Measurements from ENCODE around the gene GPX5. TPM values are rescaled to one million over a fixed set of nuclear protein-coding genes. Genes with fewer than 3 reads are reported as not detected.

GPX5 gene
- total RNA-seq, 1 donor from 2014 or later = not detected

DNA sequence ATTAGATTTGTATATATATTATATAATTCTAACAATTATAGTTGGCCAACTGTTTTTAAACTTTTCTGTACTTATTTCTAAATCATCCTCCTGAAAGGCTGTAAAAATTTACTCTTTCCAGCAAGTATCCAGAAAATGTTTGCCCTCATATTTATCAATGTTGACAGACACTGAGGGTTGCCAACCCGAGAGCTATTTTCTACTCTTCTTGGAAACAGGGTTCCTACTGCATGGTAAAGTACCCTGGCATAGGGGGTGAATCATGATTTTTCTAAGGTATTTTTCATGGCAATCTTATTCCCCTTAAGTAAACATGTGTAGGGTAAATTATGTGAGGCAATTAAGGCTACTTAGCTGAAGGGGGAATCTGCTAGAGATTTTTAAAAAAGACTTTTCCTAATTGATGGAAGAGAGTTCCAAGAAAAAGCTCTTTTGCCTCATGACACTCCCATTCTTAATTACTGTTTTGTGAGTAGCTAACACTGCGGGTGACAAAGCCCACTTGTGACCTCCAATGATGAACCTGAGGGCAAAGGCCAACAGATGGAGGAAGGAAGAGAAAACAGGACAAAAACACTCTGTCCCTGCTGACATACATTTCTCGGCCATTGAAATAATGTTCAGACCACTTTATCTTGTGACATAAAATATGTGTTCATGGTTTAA is 37.9 kb downstream of the GPX5 start:
- TF ChIP-seq, protein P1, sequence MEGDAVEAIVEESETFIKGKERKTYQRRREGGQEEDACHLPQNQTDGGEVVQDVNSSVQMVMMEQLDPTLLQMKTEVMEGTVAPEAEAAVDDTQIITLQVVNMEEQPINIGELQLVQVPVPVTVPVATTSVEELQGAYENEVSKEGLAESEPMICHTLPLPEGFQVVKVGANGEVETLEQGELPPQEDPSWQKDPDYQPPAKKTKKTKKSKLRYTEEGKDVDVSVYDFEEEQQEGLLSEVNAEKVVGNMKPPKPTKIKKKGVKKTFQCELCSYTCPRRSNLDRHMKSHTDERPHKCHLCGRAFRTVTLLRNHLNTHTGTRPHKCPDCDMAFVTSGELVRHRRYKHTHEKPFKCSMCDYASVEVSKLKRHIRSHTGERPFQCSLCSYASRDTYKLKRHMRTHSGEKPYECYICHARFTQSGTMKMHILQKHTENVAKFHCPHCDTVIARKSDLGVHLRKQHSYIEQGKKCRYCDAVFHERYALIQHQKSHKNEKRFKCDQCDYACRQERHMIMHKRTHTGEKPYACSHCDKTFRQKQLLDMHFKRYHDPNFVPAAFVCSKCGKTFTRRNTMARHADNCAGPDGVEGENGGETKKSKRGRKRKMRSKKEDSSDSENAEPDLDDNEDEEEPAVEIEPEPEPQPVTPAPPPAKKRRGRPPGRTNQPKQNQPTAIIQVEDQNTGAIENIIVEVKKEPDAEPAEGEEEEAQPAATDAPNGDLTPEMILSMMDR (IDR thresholded peaks at IDR 0.05; ENCODE audit: insufficient read depth, low read length, poor library complexity, severe bottlenecking) = no peak
- no peak for DNase-seq (ENCODE audit: low read depth)
- no peaks in the 10 kb centered on the region for H3K36me3 ChIP-seq (ENCODE audit: control insufficient read depth, insufficient read depth, low read length)
- no peak overlapping the region for H3K4me3 ChIP-seq (ENCODE audit: low read depth, low read length)
- H3K27me3 ChIP-seq (ENCODE audit: control insufficient read depth, insufficient read depth, low read length) = no peaks in the 10 kb centered on the region

DNA sequence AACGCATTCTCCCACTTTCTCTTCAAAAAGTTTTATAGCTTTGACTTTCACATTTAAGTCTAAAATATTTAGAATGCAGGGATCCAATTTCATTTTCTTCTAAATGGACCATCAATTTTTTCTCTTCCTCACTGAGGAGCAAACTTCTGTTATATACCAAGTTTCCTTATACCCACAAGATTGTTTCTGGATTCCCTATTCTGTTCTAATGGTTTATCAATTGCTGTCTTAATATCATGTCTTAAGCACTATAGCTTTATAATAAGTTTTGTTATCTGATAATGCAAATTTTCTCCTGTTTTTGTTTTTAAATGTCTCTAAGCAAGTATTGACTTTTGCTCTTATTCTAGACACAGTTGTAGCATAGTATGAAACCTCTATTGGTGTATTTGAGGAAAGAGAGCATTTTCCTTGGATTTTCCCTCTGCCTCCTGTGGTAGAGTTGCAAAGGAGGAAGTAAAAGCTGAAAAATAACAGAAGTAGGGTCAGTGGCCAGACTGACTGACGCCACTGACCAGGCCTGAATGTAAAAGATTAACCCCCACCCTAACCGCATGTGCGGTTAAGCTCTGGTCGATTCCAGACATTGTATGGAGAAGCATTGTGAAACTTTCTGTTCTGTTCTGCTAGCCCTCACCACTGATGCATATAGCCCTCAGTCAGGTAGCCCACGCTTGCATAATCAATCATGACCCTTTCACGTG is 40.3 kb downstream of the GPX5 start:
- no peak for DNase-seq (ENCODE audit: low read depth)
- Histone ChIP-seq H3K27me3 (ENCODE audit: control insufficient read depth, insufficient read depth, low read length) (no peaks in the 10 kb centered on the region), H3K36me3 (ENCODE audit: control insufficient read depth, insufficient read depth, low read length) (no peaks in the 10 kb centered on the region), H3K4me3 (ENCODE audit: low read depth, low read length) (no peak overlapping the region)
- TF ChIP-seq, protein P1 (IDR thresholded peaks at IDR 0.05; ENCODE audit: insufficient read depth, low read length, poor library complexity, severe bottlenecking) = no peak

DNA sequence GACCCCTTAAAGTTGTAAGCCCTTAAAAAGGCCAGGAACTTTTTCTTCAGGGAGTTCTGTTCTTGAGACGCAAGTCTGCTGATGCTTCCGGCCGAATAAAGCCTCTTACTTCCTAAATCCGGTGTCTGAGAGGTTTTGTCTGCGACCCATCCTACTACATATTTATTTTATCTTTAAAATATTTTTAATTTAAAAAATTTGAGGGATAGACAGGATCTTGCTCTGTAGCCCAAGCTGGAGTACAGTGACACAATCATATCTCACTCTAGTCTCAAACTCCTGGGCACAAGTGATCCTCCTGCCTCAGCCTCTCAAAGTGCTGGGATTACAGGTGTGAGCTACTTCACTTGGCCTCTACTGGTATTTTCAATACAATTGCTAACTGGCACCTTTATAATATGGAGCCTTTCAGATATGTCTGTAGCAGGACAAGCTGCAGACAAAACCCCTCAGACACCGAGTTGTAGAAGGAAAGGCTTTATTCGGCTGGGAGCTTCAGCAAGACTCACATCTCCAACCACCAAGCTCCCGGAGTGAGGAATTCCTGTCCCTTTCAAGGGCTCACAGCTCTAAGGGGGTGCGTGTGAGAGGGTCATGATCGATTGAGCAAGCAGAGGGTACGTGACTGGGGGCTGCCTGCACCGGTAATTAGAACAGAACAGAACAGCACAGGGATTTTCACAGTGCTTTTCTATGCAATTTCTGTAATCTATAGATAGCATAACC is 41.0 kb downstream of the GPX5 start:
- no peaks in the 10 kb centered on the region for H3K27me3 ChIP-seq (ENCODE audit: control insufficient read depth, insufficient read depth, low read length)
- H3K36me3 ChIP-seq (ENCODE audit: control insufficient read depth, insufficient read depth, low read length) = no peaks in the 10 kb centered on the region
- no peak overlapping the region for H3K4me3 ChIP-seq (ENCODE audit: low read depth, low read length)
- no peak for DNase-seq (ENCODE audit: low read depth)
- TF ChIP-seq, protein P1 (IDR thresholded peaks at IDR 0.05; ENCODE audit: insufficient read depth, low read length, poor library complexity, severe bottlenecking) = no peak

DNA sequence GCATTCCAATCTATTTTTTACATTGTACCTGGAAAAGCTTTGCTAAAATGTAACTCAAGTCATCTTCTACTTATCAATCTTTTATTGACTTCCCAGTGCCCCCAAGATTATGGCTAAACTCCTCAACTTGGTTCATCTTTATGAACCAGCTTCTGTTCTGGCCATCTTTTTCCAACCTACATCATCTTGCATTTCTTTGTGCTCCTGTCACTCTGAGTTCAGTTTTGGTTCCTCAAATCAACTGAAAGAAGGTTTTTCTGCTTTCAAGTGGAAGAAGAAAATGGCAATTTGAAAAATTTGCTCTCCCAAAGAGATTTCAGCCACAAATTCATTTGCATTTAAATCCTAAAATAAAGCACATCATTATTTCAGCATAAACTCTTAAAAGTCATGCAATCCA is 41.8 kb downstream of the GPX5 start:
- H3K36me3 ChIP-seq (ENCODE audit: control insufficient read depth, insufficient read depth, low read length) = no peaks in the 10 kb centered on the region
- TF ChIP-seq, protein P1 (IDR thresholded peaks at IDR 0.05; ENCODE audit: insufficient read depth, low read length, poor library complexity, severe bottlenecking) = no peak
- DNase-seq (ENCODE audit: low read depth) = no peak
- H3K27me3 ChIP-seq (ENCODE audit: control insufficient read depth, insufficient read depth, low read length) = no peaks in the 10 kb centered on the region
- H3K4me3 ChIP-seq (ENCODE audit: low read depth, low read length) = no peak overlapping the region

DNA sequence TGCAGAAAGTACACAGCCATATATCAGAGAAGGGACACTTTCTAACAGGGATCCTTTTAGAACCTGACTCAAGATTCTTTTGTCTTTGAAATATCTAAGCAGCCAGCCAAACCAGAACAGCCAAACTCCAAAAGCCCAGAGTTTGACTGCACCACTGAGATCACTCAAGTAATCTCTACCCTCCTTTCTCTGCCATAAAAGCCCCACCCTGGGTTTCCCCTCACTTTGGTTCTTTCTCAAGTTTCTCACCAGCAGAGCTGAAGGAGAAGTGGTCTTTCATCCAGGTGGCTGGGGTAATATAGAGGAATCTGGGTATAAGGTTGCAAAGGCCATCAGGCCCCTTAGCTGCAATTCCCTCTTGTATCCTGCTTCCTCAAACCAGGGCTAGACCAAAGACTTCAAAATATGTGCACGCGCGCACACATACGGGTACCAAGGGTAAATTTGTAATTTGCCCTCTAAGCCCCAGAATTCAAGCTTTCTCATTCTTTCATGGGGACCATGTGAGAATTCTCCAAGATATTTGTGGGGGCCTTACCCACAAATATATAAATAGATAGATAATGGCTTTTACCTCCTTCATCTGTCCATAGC is 42.9 kb downstream of the GPX5 start:
- Histone ChIP-seq H3K36me3 (ENCODE audit: control insufficient read depth, insufficient read depth, low read length) (no peaks in the 10 kb centered on the region), H3K4me3 (ENCODE audit: low read depth, low read length) (no peak overlapping the region), H3K27me3 (ENCODE audit: control insufficient read depth, insufficient read depth, low read length) (no peaks in the 10 kb centered on the region)
- DNase-seq (ENCODE audit: low read depth) = no peak
- TF ChIP-seq, protein P1 (IDR thresholded peaks at IDR 0.05; ENCODE audit: insufficient read depth, low read length, poor library complexity, severe bottlenecking) = no peak
